Neural crest cell (in vitro differentiated cells): Measurements from ENCODE around the gene ANKRD29. TPM values are rescaled to one million over a fixed set of nuclear protein-coding genes. Genes with fewer than 3 reads are reported as not detected.

Source experiments
- DNase-seq: peaks from one replicate; pipeline ENCODE4 v3.0.0; 2021; ENCODE audit warnings: low read depth, mixed read lengths, low spot score
- H3K27ac Mint-ChIP-seq: one replicate; pipeline ENCODE4 v1.8.0; 2021; ENCODE audit warnings: mild to moderate bottlenecking, mixed read lengths; ENCODE audit not compliant: unreplicated experiment
- H3K27me3 Mint-ChIP-seq: 2 replicates; pipeline ENCODE4 v1.8.0; 2021; ENCODE audit warnings: low read depth, mild to moderate bottlenecking, mixed read lengths
- H3K36me3 Mint-ChIP-seq: 2 replicates; pipeline ENCODE4 v1.8.0; 2021; ENCODE audit warnings: low read depth, mild to moderate bottlenecking, mixed read lengths
- H3K4me1 Mint-ChIP-seq: 2 replicates; pipeline ENCODE4 v1.8.0; 2021; ENCODE audit warnings: mixed read lengths
- H3K4me3 Mint-ChIP-seq: one replicate; pipeline ENCODE4 v1.8.0; 2021; ENCODE audit warnings: mild to moderate bottlenecking, mixed read lengths
- H3K9me3 Mint-ChIP-seq: 2 replicates; pipeline ENCODE4 v1.8.0; 2021; ENCODE audit warnings: mixed read lengths
- CTCF ChIP-seq: fragments of 200-600 bp; sonication (generic); conservative IDR thresholded peaks from 2 replicates; pipeline ENCODE4 v1.5.0; 2021; ENCODE audit warnings: antibody characterized with exemption, mild to moderate bottlenecking
- total RNA-seq: library from RNA; stranded (reverse); gene quantifications from 2 replicates; pipeline ENCODE4 v1.2.1, GENCODE V29; 2021

ANKRD29 gene
- total RNA-seq, 1 donor from 2014 or later, result 0.61 TPM

GRCh38 chr18:23706971-23707640 lies 44.4 kb upstream of the ANKRD29 start:
- Mint-ChIP-seq H3K4me3 (no peak overlapping the region), H3K27ac (no peak overlapping the region), H3K4me1 (no peaks in the 10 kb centered on the region), H3K9me3 (peaks cover 3% of the 10 kb centered on the region), H3K36me3 (no peaks in the 10 kb centered on the region), H3K27me3 (peaks cover 20% of the 10 kb centered on the region)
- TF ChIP-seq CTCF, result no peak
- no peak for DNase-seq

DNA sequence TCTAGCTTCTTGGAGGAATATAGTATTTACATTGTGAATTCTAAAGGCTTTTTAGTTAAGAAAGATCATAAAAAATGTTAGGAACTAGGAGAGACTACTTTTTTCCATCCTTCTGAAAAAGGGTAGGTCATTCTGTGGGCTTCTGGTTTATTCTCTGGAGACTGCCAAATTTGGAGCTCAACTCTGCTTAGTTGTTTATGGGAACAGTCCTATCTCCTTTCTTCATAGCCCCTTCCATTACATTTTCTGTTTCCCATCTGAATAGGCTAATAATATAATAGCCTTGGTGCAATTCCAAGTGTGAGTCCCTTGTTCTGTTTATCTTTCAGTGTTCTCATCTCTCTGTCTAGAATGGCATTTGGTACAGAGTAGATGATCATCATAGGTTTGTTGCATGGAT lies 42.1 kb upstream of the ANKRD29 start:
- no peak for TF ChIP-seq CTCF
- Mint-ChIP-seq H3K4me1 (no peaks in the 10 kb centered on the region), H3K27ac (no peak overlapping the region), H3K4me3 (no peak overlapping the region), H3K9me3 (peaks cover 3% of the 10 kb centered on the region), H3K36me3 (no peaks in the 10 kb centered on the region), H3K27me3 (peaks cover 27% of the 10 kb centered on the region)
- no peak for DNase-seq

- H3K4me3 Mint-ChIP-seq, result no peak overlapping the region
- peaks cover 27% of the 10 kb centered on the region for H3K27me3 Mint-ChIP-seq
- H3K9me3 Mint-ChIP-seq, result peaks cover 3% of the 10 kb centered on the region
- DNase-seq, result no peak
- no peak for TF ChIP-seq CTCF
- H3K4me1 Mint-ChIP-seq, result no peaks in the 10 kb centered on the region
- no peaks in the 10 kb centered on the region for H3K36me3 Mint-ChIP-seq
- H3K27ac Mint-ChIP-seq, result no peak overlapping the region
These were observed 41.3 kb upstream of the ANKRD29 start for GRCh38 chr18:23703987-23704384.

GRCh38 chr18:23703057-23703986 lies 40.6 kb upstream of the ANKRD29 start:
- Mint-ChIP-seq H3K9me3 (peaks cover 3% of the 10 kb centered on the region), H3K4me3 (no peak overlapping the region), H3K27ac (no peak overlapping the region), H3K36me3 (no peaks in the 10 kb centered on the region), H3K27me3 (peaks cover 27% of the 10 kb centered on the region), H3K4me1 (no peaks in the 10 kb centered on the region)
- peak; percentile 65 for TF ChIP-seq CTCF
- DNase-seq, result no peak

DNA sequence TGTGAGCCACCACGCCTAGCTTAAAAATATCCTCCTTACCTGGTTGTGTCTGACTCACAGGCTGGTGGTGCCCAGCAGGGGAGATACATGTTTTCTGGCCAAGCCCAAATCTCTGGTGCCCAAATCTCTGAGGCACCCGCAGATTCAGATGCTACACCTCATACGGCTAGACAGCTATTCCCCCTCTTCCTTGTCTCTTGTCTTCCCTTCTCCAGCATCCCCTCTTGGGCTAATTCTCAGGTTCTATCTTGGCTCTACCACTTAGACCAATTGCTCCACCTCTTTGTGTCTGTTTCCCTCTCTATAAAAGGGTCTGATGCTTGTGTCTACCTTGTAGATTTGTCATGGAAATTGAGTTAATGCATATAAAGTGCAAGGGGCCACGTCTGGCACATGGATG lies 39.9 kb upstream of the ANKRD29 start:
- Mint-ChIP-seq H3K9me3 (no peaks in the 10 kb centered on the region), H3K4me3 (no peak overlapping the region), H3K36me3 (no peaks in the 10 kb centered on the region), H3K4me1 (no peaks in the 10 kb centered on the region), H3K27me3 (peaks cover 27% of the 10 kb centered on the region), H3K27ac (no peak overlapping the region)
- no peak for DNase-seq
- no peak for TF ChIP-seq CTCF
